ENCODE data around the gene PRKD3. TPM values are rescaled to one million over a fixed set of nuclear protein-coding genes. Genes with fewer than 3 reads are reported as not detected.

Gene PRKD3
- polyA plus RNA-seq, 1 donor from 2014 or later = 5.9 TPM

DNA sequence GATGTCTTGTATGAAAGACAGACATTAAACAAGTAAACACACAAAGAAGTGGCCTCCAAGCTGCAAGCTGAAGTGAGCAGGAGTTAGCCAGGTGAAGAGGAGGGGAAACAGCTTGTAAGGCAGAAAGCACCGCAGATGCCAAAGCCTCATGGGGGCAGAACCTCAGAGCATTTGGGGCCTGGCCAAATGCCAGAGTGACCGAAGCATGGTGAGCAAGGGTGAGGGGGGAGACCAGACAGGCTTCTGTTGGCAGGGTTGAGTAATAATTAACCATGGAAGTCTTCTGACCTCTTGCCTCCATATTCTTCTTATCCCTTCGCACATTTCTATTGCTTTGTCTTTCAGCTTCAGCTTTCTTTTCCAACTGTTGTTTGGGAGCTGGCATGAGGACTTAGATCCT, 25.4 kb upstream of the PRKD3 start:
- no peak overlapping the region for H3K9ac ChIP-seq (ENCODE audit: low read length)
- no peak overlapping the region for H2AFZ ChIP-seq (ENCODE audit: low read depth, low read length)
- H4K20me1 ChIP-seq (ENCODE audit: insufficient read depth) = no peaks in the 10 kb centered on the region
- H3K4me2 ChIP-seq (ENCODE audit: low read length) = no peak overlapping the region
- H3K4me3 ChIP-seq (ENCODE audit: low read length) = no peak overlapping the region
- H3K27ac ChIP-seq (ENCODE audit: low read length) = no peak overlapping the region
- H3K9me3 ChIP-seq (ENCODE audit: low read length) = no peaks in the 10 kb centered on the region
- peaks cover 4% of the 10 kb centered on the region for H3K27me3 ChIP-seq (ENCODE audit: insufficient read depth, low read depth, low read length)
- TF ChIP-seq, protein P1, sequence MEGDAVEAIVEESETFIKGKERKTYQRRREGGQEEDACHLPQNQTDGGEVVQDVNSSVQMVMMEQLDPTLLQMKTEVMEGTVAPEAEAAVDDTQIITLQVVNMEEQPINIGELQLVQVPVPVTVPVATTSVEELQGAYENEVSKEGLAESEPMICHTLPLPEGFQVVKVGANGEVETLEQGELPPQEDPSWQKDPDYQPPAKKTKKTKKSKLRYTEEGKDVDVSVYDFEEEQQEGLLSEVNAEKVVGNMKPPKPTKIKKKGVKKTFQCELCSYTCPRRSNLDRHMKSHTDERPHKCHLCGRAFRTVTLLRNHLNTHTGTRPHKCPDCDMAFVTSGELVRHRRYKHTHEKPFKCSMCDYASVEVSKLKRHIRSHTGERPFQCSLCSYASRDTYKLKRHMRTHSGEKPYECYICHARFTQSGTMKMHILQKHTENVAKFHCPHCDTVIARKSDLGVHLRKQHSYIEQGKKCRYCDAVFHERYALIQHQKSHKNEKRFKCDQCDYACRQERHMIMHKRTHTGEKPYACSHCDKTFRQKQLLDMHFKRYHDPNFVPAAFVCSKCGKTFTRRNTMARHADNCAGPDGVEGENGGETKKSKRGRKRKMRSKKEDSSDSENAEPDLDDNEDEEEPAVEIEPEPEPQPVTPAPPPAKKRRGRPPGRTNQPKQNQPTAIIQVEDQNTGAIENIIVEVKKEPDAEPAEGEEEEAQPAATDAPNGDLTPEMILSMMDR (IDR thresholded peaks at IDR 0.05; ENCODE audit: poor library complexity, severe bottlenecking) = no peak
- no peak for TF ChIP-seq EP300 (conservative IDR thresholded peaks at IDR 0.05; ENCODE audit: poor library complexity, severe bottlenecking)
- TF ChIP-seq, protein P2, sequence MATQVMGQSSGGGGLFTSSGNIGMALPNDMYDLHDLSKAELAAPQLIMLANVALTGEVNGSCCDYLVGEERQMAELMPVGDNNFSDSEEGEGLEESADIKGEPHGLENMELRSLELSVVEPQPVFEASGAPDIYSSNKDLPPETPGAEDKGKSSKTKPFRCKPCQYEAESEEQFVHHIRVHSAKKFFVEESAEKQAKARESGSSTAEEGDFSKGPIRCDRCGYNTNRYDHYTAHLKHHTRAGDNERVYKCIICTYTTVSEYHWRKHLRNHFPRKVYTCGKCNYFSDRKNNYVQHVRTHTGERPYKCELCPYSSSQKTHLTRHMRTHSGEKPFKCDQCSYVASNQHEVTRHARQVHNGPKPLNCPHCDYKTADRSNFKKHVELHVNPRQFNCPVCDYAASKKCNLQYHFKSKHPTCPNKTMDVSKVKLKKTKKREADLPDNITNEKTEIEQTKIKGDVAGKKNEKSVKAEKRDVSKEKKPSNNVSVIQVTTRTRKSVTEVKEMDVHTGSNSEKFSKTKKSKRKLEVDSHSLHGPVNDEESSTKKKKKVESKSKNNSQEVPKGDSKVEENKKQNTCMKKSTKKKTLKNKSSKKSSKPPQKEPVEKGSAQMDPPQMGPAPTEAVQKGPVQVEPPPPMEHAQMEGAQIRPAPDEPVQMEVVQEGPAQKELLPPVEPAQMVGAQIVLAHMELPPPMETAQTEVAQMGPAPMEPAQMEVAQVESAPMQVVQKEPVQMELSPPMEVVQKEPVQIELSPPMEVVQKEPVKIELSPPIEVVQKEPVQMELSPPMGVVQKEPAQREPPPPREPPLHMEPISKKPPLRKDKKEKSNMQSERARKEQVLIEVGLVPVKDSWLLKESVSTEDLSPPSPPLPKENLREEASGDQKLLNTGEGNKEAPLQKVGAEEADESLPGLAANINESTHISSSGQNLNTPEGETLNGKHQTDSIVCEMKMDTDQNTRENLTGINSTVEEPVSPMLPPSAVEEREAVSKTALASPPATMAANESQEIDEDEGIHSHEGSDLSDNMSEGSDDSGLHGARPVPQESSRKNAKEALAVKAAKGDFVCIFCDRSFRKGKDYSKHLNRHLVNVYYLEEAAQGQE (IDR thresholded peaks at IDR 0.05; ENCODE audit: borderline replicate concordance) = no peak
- no peaks in the 10 kb centered on the region for H3K79me2 ChIP-seq (replicated peaks; ENCODE audit: insufficient read depth, low read length)
- H3F3A ChIP-seq (ENCODE audit: insufficient read depth, low read length, poor library complexity, severe bottlenecking) = no peaks in the 10 kb centered on the region
- no peaks in the 10 kb centered on the region for H3K36me3 ChIP-seq (ENCODE audit: insufficient read depth, low read length)
- H3K9me2 ChIP-seq (ENCODE audit: insufficient read depth, low read length) = no peaks in the 10 kb centered on the region

DNA sequence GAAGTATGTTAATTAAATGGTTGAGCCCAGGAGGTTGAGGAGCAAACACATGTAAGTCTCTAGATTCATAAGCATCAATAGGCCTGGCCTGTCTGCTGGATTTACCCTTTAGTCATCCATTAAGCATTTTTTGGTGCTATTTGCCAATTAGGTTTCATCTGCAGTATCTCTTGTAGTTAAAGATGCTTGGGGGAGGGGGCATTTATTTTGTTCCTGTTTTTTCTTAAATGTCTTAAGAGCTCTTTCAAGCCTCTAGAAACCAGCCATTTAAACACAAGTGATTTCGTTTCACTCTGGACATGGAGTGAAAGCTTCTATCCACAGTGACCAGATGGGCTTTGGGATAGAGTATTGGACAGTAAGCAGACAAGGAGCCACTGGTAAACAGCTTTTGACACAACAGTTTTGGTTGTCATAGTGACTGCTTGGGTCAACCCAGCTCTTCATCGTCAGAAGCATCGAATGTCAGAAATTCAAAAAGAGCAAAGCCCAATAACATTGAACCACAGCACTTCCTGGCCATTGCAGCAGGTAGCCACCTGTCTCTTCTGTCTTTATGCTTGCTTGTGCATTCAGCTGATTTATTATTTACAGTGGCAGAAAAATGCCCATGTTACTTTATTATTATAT, 24.7 kb upstream of the PRKD3 start:
- no peaks in the 10 kb centered on the region for H3F3A ChIP-seq (ENCODE audit: insufficient read depth, low read length, poor library complexity, severe bottlenecking)
- no peaks in the 10 kb centered on the region for H3K9me2 ChIP-seq (ENCODE audit: insufficient read depth, low read length)
- no peak overlapping the region for H3K4me2 ChIP-seq (ENCODE audit: low read length)
- no peak for TF ChIP-seq TAF1 (IDR thresholded peaks at IDR 0.05; ENCODE audit: low read depth)
- TF ChIP-seq MXI1 (conservative IDR thresholded peaks at IDR 0.05; ENCODE audit: poor library complexity, severe bottlenecking) = no peak
- TF ChIP-seq POLR2AphosphoS5 (IDR thresholded peaks at IDR 0.05) = no peak
- TF ChIP-seq, protein P2 (IDR thresholded peaks at IDR 0.05; ENCODE audit: borderline replicate concordance) = no peak
- TF ChIP-seq, protein P1 (IDR thresholded peaks at IDR 0.05; ENCODE audit: poor library complexity, severe bottlenecking) = no peak
- no peak for TF ChIP-seq EZH2 (IDR thresholded peaks at IDR 0.05; ENCODE audit: borderline replicate concordance, insufficient read depth, low read length, poor library complexity, severe bottlenecking)
- no peak for TF ChIP-seq RAD21 (conservative IDR thresholded peaks at IDR 0.05)
- TF ChIP-seq SMC3 (conservative IDR thresholded peaks at IDR 0.05; ENCODE audit: poor library complexity) = no peak
- TF ChIP-seq EP300 (conservative IDR thresholded peaks at IDR 0.05; ENCODE audit: poor library complexity, severe bottlenecking) = no peak
- no peaks in the 10 kb centered on the region for H3K36me3 ChIP-seq (ENCODE audit: insufficient read depth, low read length)
- H3K79me2 ChIP-seq (replicated peaks; ENCODE audit: insufficient read depth, low read length) = no peaks in the 10 kb centered on the region
- no peaks in the 10 kb centered on the region for H4K20me1 ChIP-seq (ENCODE audit: insufficient read depth)
- H3K4me3 ChIP-seq (ENCODE audit: low read length) = no peak overlapping the region
- H3K27ac ChIP-seq (ENCODE audit: low read length) = no peak overlapping the region
- no peak overlapping the region for H2AFZ ChIP-seq (ENCODE audit: low read depth, low read length)
- H3K9ac ChIP-seq (ENCODE audit: low read length) = no peak overlapping the region
- peaks cover 11% of the 10 kb centered on the region for H3K27me3 ChIP-seq (ENCODE audit: insufficient read depth, low read depth, low read length)
- no peaks in the 10 kb centered on the region for H3K9me3 ChIP-seq (ENCODE audit: low read length)

Data from neural cell (in vitro differentiated cells).